ENCODE data around the gene RALGPS1.

The RALGPS1 gene

GRCh38 chr9:127244609-127245601, 330.3 kb downstream of the RALGPS1 start:
- peak; percentile 94 to 96 for DNase-seq

DNA sequence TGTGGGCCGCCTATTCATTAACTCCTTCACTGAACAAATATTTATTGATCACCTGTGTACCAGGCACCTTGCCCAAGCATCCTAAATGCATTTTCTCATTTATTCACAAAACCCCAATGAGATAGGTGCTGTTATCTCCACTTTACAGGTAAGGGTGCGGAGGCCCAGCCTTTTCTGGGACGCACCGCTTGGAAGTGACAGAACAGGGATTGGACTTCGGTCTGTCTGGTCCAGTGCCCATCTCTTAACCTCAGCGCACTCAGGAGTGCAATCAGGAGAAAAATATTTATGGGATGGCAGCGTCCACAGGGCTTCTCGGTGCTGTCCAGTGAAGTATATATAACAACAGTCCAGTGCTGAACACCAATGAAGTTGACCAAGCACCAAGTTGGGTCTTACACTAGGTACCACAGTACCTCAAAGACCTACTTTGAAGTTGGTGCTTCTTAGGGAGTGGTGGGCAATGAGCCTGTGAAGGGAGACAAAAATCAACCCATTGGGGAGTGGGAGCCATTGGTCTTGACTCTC, 331.1 kb downstream of the RALGPS1 start:
- no peak for DNase-seq

- no peak for DNase-seq
Observed at GRCh38 chr9:127248241-127248640, 333.7 kb downstream of the RALGPS1 start.

GRCh38 chr9:127249877-127250276, 335.3 kb downstream of the RALGPS1 start:
- no peak for DNase-seq

- DNase-seq, result no peak
Observed at GRCh38 chr9:127250896-127251391, 336.4 kb downstream of the RALGPS1 start.

DNA sequence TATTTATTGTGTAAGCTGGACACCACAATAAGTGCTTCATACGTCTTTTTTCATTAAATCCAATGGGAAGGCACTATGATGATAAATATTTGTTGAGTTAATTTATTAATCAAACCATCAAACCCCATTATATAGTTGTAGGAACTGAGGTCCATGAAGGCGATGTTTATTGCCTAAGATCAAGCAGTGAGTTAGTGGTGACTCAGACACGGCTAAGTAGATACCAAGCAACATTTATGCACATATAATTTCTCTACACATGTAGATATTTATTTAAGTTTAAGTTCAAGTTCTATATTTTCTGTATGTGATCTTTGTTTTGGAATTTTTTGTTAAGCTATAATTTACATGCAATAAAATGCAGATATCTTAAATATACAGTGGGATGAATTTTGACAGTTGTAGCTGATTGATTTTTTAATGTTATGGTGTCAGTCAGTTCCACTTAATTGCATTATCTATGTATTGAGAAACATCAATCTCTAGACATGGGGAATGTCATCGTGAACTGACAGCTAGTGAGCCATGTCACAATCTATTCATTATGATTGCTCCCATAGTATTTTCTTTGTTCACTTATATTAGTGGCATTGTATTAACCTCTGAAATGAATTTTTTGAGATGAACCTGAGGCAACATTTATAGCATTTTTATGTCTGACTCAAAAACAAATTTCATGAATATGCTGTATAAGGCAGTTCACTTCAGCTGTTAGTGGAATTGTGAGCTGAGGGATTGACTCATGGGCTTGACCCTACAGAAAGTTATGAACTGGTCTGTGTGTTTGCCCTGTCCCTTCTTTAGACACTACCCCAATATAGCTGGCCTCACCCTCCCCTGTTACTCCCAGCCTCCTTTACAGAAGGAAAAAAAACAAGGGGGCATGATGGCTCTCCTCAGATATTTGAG, 338.1 kb downstream of the RALGPS1 start:
- DNase-seq, result no peak

- DNase-seq, result no peak
Observed at GRCh38 chr9:127253446-127253845, 338.9 kb downstream of the RALGPS1 start.

GRCh38 chr9:127255692-127256091, 341.1 kb downstream of the RALGPS1 start:
- no peak for DNase-seq

DNA sequence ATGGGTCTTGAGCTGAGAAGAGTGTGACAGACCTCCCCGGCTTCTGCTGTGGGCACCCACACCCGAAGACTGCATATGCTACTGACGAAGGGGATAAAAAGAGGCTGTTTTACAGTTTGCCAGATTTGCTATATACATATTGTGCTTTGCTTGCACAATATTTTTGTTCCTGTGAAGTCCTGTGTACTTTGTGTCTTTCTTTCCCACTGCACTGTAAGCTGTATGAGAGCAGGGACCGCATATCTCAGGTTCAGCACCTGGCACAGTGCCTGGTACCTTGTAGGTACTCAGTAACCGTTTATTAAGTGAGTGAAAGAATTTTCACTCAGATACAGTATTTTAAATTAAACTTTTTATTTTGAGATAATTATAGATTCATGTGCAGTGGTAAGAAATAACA, 341.7 kb downstream of the RALGPS1 start:
- DNase-seq, result no peak

DNA sequence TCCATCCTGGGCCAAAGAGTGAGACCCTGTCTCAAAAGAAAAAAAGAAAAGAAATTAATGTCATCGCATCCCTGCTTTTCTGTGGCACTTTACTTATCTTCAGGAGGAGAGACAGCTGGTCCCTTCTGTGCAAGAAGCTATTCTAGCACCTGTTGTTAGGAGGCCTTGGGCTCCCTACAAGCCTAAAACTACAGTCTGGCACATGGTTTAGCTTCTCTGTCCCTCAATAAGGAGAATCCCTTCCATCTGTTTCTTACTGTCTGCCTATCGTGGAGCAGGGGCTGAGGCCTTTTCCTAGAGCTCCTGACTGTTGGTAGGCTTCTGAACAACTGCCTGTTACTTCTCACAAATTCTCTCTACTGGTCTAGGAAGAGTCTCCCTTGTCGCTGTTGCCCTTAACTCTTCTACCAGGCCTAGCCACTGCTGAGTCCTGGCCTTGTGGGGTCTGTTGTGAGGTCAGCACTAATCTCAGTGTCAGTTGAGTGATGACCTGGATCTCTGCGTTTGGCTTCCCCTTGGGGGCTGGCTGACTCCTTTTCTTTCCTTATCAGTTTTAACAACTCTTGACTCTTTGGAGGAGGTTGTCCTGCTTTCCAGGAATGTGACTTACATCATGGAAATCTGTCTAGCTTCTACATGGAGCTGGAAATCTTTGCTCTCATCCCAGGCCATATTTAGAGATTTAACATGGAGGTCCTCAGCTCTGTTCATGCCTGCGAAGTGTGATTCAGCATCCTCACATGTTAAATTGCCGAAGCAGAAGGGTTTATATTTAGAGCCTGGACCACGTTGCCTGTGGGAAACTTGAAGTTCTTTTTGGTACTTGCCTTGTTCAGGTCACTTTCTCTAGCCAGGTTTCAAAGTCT, 344.3 kb downstream of the RALGPS1 start:
- no peak for DNase-seq

DNA sequence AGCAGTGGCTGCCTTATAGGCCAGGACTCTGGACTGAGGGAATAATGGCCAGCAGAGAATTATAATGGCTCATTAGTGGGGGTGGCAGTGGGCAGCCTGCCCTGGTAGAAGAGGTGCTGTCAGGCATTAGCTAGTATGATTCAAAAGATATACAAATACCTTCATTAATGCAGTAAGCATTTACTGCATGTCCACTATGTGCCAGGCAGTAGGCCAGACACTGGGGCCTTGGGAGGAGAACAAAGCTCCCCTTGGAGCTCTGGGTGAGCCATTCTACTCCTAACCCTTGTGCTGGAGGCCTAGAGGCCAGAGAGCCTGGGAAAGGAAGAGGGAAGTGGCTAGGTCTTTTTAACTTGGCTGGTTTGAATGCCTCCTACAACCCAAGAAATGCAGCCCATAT, 348.0 kb downstream of the RALGPS1 start:
- DNase-seq, result no peak

DNA sequence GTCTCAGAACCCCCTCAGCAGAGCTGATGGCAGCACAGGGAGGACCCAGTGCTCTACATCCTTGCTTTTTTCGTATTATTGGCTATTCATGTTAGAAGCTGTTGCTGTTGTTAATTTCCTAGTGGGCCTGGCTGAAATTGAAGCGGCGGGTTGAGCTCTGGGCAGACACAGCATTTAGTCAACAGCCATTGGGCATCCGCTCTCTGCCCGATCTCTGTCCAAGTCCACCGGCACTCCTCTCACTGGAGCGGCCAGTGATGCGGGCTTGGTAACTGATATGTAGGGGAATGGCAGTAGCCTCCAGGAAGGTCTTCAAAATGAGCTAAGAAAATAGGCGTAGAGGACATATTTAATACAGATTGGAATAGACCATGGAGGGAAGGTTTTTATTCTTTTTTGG, 348.7 kb downstream of the RALGPS1 start:
- DNase-seq, result no peak

DNA sequence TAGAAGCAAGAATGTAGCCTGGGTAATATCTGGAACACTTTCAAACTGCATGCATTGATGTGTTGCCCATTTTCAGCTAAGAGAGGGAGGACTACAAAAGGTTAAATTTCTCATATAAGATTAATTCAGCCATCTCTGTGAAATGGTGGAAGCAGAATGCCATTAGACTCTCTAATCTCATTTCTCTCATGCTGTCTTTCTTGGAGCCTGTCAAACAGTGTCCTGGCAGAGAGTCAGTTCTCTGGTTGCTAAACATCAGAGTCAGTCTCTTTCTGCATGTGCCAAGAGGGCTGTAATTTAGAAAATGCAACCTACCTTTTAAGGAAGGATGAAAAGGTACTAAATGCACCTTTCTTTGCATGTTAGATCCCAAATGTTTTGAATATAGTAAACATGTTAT, 349.1 kb downstream of the RALGPS1 start:
- DNase-seq, result no peak

GRCh38 chr9:127264462-127265219, 350.1 kb downstream of the RALGPS1 start, which contains the start of gene GARNL3:
Gene GARNL3, plus strand, starts transcription at chr9:127264774. Its CDS starts 104 bp downstream, at chr9:127264878.
- DNase-seq, result no peak

DNA sequence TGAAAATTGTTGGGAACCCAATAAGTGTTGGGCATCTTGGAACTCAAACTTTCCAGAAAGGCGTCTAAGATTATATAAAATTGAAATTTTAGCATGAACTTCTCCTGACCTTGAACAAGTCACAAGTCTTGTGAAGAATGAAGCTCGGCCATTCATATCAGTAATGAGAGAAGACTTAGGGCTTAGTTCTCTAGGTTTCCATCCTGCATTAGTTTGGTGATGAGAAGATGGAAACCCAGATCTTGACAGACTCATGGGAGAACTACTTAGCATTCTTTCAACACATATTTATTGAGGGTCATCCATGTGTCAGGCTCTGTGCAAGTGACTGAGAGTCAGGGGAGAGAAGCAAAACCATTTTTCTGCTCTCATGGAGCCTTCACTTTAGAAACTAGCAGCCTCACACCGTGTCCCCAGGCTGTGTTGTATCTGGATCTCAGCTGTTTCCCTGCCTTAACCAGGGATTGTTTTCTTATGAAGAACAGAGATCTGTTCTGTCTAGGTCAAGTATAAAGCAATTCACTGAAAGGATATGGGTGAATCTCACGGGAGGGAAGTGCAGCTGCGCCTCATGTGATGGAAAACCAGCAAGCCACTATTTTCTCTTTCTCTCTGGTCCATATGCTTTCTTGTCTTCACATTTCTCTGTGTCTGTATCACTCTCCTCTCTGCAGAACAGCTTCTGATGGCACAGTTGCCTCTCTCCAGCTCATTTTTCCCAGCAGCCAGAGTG, 353.4 kb downstream of the RALGPS1 start:
- no peak for DNase-seq

DNA sequence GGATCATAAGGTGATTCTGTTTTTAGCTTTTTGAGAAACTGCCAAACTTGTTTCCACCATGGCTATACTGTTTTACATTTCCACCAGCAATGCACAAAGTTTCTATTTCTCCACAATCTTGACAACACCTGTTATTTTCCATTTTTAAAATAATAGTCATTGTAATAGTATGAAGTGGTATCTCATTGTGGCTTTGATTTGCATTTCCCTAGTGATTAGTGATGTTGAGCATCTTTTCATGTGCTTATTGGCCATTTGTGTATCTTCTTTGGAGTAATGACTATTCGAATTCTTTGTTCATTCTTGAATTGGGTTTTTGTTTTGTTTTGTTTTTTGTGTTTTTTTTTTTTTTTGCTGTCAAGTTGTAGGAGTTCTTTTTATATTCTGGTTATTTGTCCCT, 354.9 kb downstream of the RALGPS1 start:
- no peak for DNase-seq

Measured in activated CD4-positive, alpha-beta T cell treated with anti-CD3 and anti-CD28 coated beads, Interleukin-2, amount 50 U/mL, for 48 hours (primary cell).